ENCODE data around the gene CDHR3. TPM values are rescaled to one million over a fixed set of nuclear protein-coding genes. Genes with fewer than 3 reads are reported as not detected.
A peak's percentile ranks its signal among the peaks of the same experiment; 100 is the strongest.
"Not testable (repeated sequence)": the region's sequence is repeated elsewhere in the genome, so short reads cannot be mapped to it uniquely, and the experiment has no call there.

The CDHR3 gene
- 3.0 and 3.3 TPM in 2 replicates for polyA plus RNA-seq (2014; cell fraction: cytosol; rRNA removed)
- polyA plus RNA-seq (2014; cell fraction: nucleus; rRNA removed) = 5.1 and 6.7 TPM in 2 replicates

GRCh38 chr7:105963038-105963667 lies at the start of gene CDHR3:
Gene CDHR3, plus strand, starts transcription at chr7:105963264. Its CDS starts 55 bp downstream, at chr7:105963319.
- DNase-seq (ENCODE audit: low spot score) = no peak

GRCh38 chr7:105913947-105914346 lies 49.1 kb upstream of the CDHR3 start:
- no peak for DNase-seq (ENCODE audit: low spot score)

DNA sequence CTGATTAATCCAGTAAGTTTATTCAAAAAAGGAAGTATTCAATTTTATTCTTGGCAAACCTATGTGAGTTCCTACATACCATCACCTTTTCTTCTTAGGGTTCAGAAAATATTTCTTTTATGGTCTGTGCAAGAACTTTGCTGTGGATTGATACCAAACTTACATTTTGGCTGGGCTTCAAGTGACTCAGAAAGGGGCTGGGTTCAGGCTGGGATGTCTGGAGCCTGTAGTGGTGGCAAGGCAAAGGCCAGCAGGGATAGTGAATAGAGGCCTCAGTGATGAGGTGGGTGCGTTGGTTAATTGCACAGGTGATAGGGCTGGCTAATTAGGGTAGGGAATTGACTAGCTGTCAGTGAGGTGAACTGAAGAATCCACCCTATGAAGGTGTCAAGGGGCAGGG lies 46.5 kb upstream of the CDHR3 start:
- no peak for DNase-seq (ENCODE audit: low spot score)

GRCh38 chr7:105917659-105918058 lies 45.4 kb upstream of the CDHR3 start:
- DNase-seq (ENCODE audit: low spot score) = no peak

DNA sequence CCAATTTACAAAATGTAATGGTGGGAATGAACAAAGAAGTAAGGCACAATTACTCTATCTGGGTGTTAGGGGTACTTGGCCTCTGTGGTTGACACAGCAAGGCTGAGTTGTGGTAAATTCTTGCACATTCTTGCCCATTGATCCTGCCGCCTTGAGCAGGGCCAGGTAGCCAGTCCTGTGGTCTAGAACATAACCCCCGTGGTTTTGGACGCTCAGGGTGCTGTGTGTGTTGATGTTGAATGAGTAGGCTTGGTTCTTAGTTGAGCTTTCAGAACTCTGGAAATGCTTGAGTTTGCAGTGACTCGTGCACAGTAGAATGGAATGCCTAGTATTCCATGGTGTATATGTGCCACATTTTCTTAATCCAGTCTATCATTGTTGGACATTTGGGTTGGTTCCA lies 42.3 kb upstream of the CDHR3 start:
- no peak for DNase-seq (ENCODE audit: low spot score)

DNA sequence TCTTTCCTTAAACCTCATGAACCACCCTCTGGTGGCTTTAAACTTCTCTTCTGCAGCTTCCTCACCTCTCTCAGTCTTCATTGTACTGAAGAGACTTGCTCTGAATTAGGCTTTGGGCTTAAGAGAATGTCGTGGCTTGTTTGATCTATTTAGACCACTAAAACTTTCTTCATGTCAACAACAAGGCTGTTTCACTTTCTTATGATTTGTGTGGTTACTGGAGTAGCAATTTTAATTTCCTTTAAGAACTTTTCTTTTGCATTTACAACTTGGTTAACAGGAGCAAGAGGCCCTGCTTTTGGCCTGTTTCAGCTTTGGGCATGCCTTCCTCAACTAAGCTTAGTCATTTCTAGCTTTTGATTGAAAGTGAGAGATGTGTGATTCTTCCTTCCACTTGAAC lies 38.1 kb upstream of the CDHR3 start:
- DNase-seq (ENCODE audit: low spot score) = no peak

DNA sequence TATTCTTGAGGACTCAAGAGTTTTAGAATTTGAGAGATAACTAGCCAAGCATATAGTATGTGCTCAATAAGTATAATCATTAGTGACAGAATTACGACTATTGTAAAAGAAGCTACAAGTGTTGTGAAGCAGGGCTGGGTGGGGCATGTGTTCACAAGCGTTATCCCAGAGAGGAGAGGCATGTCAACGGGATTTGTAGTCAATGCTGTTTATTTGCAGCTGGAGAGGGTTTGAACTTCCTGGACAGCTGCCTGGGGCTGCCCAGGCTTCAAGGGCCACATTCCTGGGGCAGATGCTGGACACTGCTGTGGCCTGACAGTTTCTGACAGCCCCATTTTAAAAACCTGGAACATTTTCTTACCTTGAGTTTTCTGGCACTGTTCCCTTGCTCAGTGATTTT lies 36.9 kb upstream of the CDHR3 start:
- DNase-seq (ENCODE audit: low spot score) = no peak

DNA sequence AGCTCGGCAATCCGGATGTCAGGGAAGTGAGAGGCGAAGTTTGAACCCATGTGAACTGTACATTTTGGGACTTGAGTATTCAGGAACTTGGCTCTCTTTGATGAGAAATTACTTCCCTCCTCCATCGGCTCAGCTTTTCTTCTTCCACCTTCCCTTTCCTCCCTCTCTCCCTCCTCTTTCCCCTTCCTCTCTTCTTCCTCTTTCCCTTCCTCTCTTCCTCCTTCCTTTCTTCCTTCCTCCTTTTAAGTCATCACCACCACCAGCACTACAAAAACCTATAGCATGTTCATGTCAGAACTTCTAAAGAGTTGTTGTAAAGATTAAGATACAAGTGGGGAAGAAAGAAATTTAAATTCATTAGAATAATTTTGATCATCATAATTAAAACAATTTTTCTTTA lies 31.9 kb upstream of the CDHR3 start:
- DNase-seq (ENCODE audit: low spot score) = no peak

- no peak for DNase-seq (ENCODE audit: low spot score)
Measured at GRCh38 chr7:105932835-105933477, 30.1 kb upstream of the CDHR3 start.

DNA sequence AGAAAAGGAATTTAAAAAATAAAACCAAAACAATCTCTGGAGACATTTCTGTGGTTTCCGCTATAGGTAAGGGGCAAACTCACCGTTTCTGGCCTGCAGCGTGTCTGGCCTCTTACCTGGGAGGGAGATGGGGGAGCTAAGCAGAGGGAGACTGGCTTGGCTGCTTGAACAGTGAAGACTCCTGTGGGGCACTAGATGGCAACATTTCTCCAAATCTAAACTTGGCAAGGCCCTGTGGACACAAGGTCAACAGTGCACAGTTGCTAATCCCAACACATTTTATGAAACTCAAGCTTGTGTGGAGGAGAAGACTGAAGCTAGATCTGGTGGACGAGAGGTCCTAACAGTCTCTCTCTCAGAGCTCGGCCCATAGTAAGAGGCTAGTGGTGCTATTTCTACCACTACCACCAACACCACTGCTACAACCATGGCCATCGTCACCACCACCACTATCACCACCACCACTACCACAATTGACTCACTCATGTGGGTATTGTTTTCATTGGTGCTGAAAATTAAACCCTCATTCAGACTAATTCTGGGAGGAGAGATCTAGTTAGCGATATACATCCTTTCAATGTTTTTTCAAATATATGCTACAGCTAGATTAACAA lies 28.4 kb upstream of the CDHR3 start:
- DNase-seq (ENCODE audit: low spot score) = peak; percentile 32

- no peak for DNase-seq (ENCODE audit: low spot score)
Measured at GRCh38 chr7:105935250-105935649, 27.8 kb upstream of the CDHR3 start.

DNA sequence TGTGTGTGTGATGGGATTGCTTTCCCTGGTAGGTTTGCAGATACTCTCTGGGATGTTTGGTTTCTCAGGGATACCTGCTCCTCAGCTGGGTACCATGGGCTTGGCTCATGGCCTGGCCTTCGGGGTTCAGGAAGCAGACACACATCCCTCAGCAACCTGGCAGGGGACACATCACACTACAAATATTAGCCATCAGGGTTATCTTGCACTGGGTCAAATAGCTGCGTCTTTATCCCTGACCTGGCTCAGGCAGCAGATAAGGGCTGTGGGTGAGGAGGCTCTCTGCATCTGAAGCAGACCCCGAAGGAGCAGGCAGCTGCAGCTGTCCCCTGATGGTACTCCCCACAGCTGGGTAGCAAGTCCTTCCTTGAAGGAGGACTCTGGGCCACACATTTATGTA lies 25.7 kb upstream of the CDHR3 start:
- DNase-seq (ENCODE audit: low spot score) = no peak

GRCh38 chr7:105940109-105940508 lies 23.0 kb upstream of the CDHR3 start:
- DNase-seq (ENCODE audit: low spot score) = peak; percentile 68

DNA sequence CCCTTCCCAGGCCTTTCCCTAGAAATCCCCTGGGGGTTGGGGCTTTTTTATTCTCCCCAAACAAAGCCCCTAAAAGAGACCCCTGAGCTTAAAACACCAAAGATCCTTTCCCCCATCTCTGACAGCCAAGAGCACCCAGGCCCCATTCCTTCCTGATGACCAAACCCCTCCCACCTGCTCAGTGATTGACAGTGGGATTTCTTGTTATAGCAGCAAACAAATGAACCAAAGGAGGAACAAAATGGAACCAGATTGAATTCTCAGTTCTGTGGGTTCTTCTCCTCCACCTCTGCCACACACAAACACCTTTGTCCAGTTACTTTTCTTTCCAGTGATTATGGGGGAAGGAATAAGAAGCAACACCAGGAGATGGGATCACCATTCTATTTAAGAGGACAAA lies 21.5 kb upstream of the CDHR3 start:
- DNase-seq (ENCODE audit: low spot score) = no peak

GRCh38 chr7:105943486-105943885 lies 19.6 kb upstream of the CDHR3 start:
- no peak for DNase-seq (ENCODE audit: low spot score)

- DNase-seq (ENCODE audit: low spot score) = no peak
Measured at GRCh38 chr7:105945848-105946247, 17.2 kb upstream of the CDHR3 start.

- DNase-seq (ENCODE audit: low spot score) = no peak
Measured at GRCh38 chr7:105951597-105951996, 11.5 kb upstream of the CDHR3 start.

DNA sequence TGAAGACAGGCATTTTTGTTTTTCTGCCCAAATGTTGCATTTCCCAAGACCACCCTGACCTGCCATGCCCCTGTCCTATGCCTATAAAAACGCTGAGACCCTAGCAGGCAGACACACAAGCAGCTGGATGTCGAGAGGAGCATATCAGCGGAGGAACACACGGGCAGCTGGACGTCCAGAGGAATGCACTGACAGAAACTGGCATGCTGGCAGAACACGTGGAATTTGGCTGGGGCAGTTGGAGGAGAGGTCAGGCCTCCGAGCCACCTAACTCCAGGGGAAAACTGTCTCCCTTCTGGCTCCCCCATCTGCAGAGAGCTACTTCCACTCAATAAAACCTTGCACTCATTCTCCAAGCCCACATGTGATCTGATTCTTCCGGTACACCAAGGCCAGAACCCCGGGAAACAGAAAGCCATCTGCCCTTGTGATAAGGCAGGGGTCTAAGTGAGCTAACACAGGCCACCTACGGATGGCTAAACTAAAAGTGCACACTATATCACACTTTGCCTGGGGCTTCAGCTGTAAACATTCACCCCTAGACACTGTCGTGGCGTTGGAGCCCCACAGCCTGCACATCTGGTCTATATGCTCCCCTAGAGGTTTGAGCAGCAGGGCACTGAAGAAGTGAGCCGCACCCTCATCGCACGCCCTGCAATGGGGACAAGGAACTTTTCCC lies 10.0 kb upstream of the CDHR3 start:
- DNase-seq (ENCODE audit: low spot score) = no peak

GRCh38 chr7:105954711-105955110 lies 8.4 kb upstream of the CDHR3 start:
- no peak for DNase-seq (ENCODE audit: low spot score)

DNA sequence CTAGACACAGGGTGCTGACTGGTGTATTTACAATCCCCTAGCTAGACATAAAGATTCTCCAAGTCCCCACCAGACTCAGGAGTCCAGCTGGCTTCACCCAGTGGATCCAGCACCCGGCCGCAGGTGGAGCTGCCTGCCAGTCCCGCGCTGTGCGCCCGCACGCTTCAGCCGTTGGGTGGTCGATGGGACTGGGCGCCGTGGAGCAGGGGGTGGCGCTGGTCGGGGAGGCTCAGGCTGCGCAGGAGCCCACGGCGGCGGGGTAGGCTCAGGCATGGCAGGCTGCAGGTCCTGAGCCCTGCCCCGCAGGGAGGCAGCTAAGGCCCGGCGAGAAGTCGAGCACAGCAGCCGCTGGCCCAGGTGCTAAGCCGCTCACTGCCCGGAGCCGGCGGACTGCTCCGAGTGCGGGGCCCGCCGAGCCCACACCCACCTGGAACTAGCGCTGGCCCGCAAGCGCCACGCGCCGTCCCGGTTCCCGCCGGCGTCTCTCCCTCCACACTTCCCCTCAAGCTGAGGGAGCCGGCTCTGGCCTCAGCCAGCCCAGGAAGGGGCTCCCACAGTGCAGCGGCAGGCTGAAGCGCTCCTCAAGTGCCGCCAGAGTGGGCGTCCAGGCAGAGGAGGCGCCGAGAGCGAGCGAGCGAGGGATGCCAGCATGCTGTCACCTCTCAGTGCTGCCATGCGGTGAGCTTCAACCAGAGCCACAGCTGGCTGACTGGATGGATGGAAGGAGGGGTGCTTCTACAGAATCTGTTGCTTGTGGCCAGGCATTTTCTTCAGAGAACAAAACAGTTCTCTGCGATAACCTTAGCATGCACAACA lies 7.2 kb upstream of the CDHR3 start:
- not testable (repeated sequence) for DNase-seq (ENCODE audit: low spot score)

GRCh38 chr7:105958012-105958411 lies 5.1 kb upstream of the CDHR3 start:
- no peak for DNase-seq (ENCODE audit: low spot score)

DNA sequence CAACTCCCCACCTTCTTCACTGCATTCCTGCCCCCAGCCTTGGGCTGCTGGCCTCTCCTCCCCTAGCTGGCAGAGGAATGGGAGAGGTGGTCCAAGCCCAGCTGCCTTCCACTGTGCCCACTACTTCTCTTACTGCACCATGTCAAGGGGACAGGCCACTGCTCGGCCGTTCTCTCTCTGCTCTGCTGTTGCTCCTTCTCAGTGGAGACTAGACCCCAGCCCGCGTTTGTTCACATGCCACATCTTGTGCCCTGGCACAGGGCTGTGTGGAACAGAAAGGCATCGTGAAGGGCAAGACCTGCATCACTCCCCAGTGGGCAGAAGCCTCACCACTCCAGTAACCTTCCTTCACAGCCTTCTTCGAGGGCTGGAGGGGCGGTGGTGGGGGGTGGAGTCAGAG lies 711 bp upstream of the CDHR3 start:
- DNase-seq (ENCODE audit: low spot score) = no peak
